HL-60 (cell line): ENCODE measurements around the gene GRIA1.

ENCODE experiments used
- DNase-seq, 2 experiments: peaks; one replicate each; pipeline ENCODE4 v3.0.0-alpha.2; 2010 to 2020; ENCODE audit warnings: low read depth in 1 of 2, low spot score in 1 of 2
- H3K27ac ChIP-seq: fragments of 250-450 bp; sonication (Bioruptor Pico); replicated peaks from 2 replicates; pipeline ENCODE4 v1.5.1; 2020; ENCODE audit warnings: mild to moderate bottlenecking, moderate library complexity
- H3K27me3 ChIP-seq: fragments of 250-450 bp; sonication (Bioruptor Pico); 2 replicates; pipeline ENCODE4 v1.5.1; 2021; ENCODE audit warnings: mild to moderate bottlenecking, moderate library complexity; ENCODE audit not compliant: insufficient read depth, poor library complexity, severe bottlenecking
- H3K4me3 ChIP-seq: replicated peaks from 2 replicates; pipeline ENCODE4 v1.5.1; 2011; ENCODE audit warnings: mild to moderate bottlenecking, control low read depth, low read length; ENCODE audit not compliant: insufficient read depth
- CTCF ChIP-seq: IDR thresholded peaks from one replicate; pipeline ENCODE4 v1.5.1; 2011; ENCODE audit warnings: low read length, control low read depth, inconsistent platforms; ENCODE audit not compliant: insufficient read depth
- GABPA ChIP-seq: IDR thresholded peaks from 2 replicates; pipeline ENCODE4 v1.6.1; 2012; ENCODE audit warnings: low read depth
- POLR2AphosphoS5 ChIP-seq: IDR thresholded peaks from 2 replicates; pipeline ENCODE4 v1.6.1; 2012; ENCODE audit warnings: low read depth
- REST ChIP-seq: IDR thresholded peaks from 2 replicates; pipeline ENCODE4 v1.6.1; 2012; ENCODE audit warnings: low read depth; ENCODE audit not compliant: insufficient replicate concordance
- SPI1 ChIP-seq: IDR thresholded peaks from 2 replicates; pipeline ENCODE4 v1.6.1; 2012; ENCODE audit warnings: low read depth, mild to moderate bottlenecking, borderline replicate concordance

GRIA1 gene

GRCh38 chr5:153799466-153799865 lies 309.0 kb downstream of the GRIA1 start:
- TF ChIP-seq REST (no peak), CTCF (no peak), GABPA (no peak), SPI1 (no peak), POLR2AphosphoS5 (no peak)
- Histone ChIP-seq H3K4me3 (no peak overlapping the region), H3K27me3 (no peaks in the 10 kb centered on the region), H3K27ac (no peak overlapping the region)
- DNase-seq = no peak

DNA sequence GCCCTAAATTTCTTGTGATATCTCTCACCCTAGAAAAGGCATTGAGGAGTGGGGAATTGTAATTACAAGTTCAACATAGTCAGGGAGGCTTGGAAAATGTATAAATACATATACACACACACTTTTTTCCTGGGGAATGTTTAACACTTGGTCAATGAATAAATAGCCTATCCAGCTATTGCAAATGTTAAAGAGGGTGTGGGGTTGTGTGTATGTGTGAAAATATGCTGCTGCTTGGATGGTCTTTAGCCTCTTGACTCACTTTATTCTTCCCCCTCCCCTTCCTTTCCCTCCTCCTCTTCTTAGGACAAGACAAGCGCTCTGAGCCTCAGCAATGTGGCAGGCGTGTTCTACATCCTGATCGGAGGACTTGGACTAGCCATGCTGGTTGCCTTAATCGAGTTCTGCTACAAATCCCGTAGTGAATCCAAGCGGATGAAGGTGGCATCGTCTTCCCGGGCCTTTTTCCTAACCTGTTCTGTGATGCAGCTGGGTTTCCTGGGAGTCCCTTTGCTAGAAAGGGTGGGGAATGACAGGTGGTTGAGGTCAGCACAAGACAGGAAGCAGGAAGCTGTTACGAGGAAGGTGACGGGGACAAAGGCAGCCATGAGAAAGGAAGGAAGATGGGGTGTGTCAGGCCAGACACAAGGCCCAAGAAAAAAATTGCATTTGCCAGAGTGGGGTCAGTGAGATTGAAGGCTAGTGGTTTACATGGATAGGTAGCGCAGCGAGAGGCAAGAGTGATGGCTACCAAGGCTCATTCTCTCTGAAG lies 311.8 kb downstream of the GRIA1 start:
- Histone ChIP-seq H3K27me3 (no peaks in the 10 kb centered on the region), H3K4me3 (no peak overlapping the region), H3K27ac (no peak overlapping the region)
- no peak for TF ChIP-seq POLR2AphosphoS5
- no peak for TF ChIP-seq SPI1
- TF ChIP-seq REST = no peak
- no peak for TF ChIP-seq CTCF
- TF ChIP-seq GABPA = no peak
- DNase-seq = no peak

GRCh38 chr5:153807801-153808200 lies 317.3 kb downstream of the GRIA1 start:
- DNase-seq = no peak
- H3K27ac ChIP-seq = no peak overlapping the region
- no peak for TF ChIP-seq POLR2AphosphoS5
- TF ChIP-seq SPI1 = no peak
- no peak for TF ChIP-seq REST
- no peak for TF ChIP-seq GABPA
- no peak overlapping the region for H3K4me3 ChIP-seq
- H3K27me3 ChIP-seq = no peaks in the 10 kb centered on the region
